ENCODE results near the gene LMOD3. TPM values are rescaled to one million over a fixed set of nuclear protein-coding genes. Genes with fewer than 3 reads are reported as not detected.

The LMOD3 gene
- total and polyA plus RNA-seq, 2 of the 4 experiments (the other 2 are of a cell fraction): not detected

DNA sequence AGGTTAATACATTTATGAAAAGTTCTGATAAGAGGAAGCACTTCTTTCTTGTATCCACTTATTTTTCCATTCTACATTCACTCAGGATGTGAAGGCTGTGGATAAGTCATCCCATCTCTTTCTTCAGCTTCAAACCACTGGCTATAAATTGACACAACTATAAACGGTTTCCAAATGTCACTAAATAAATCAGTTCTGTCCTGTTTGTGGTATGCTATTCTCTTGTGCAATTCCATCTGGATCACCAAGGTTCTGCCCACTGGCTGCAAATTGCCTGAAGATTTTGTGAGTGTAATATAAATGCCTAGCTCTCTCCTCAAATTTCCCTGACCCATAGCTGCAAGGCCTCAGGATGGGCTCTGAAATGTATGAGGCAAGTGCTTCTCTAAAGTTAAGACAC, 7.1 kb upstream of the LMOD3 start:
- Histone ChIP-seq H3K56ac (ENCODE audit: extremely low read depth, insufficient read depth, low read length) (no peak overlapping the region), H3K9me3 (ENCODE audit: control insufficient read depth, insufficient read depth, low read length) (no peaks in the 10 kb centered on the region), H3K36me3 (ENCODE audit: control insufficient read depth, insufficient read depth, low read length) (no peaks in the 10 kb centered on the region), H3K18ac (ENCODE audit: low read depth, low read length) (no peak overlapping the region), H4K5ac (ENCODE audit: low read depth, low read length) (no peak overlapping the region), H4K91ac (ENCODE audit: insufficient read depth, low read depth, low read length) (no peak overlapping the region), H4K8ac (ENCODE audit: low read depth in 2 of 2, low read length in 2 of 2) (no peak overlapping the region), H3K27me3 (ENCODE audit: control insufficient read depth, insufficient read depth, low read length) (peaks cover 8% of the 10 kb centered on the region), H2AK5ac (ENCODE audit: low read depth, low read length) (no peak overlapping the region), H2AFZ (replicated peaks; ENCODE audit: low read length, poor library complexity) (no peak overlapping the region), H3K9ac (ENCODE audit: low read depth, low read length) (no peak overlapping the region), H3K9me1 (ENCODE audit: insufficient read depth, low read length) (no peaks in the 10 kb centered on the region), H3K4ac (ENCODE audit: low read depth, low read length) (no peak overlapping the region), H3K4me1 (ENCODE audit: control insufficient read depth, insufficient read depth, low read length) (no peaks in the 10 kb centered on the region; the same call in 1 of the 2 replicates), H2BK120ac (ENCODE audit: low read depth, low read length) (no peak overlapping the region), H2AK9ac (replicated peaks; ENCODE audit: low read depth, low read length, poor library complexity) (no peak overlapping the region), H3K27ac (ENCODE audit: insufficient read depth, low read length) (no peak overlapping the region), H3K23ac (ENCODE audit: low read depth, low read length) (no peak overlapping the region), H3K4me2 (ENCODE audit: low read depth, low read length) (no peak overlapping the region; the same call in 1 of the 2 replicates), H2BK5ac (ENCODE audit: low read depth, low read length, poor library complexity, severe bottlenecking) (no peak overlapping the region), H2BK15ac (ENCODE audit: low read depth, low read length) (no peak overlapping the region), H3K79me1 (ENCODE audit: low read depth in 1 of 2, low read length in 2 of 2) (no peaks in the 10 kb centered on the region), H3K4me3 (ENCODE audit: insufficient read depth, low read depth, low read length) (no peak overlapping the region), H4K20me1 (ENCODE audit: insufficient read depth, low read length) (no peaks in the 10 kb centered on the region), H2BK20ac (ENCODE audit: low read depth, low read length) (no peak overlapping the region), H3K14ac (replicated peaks; ENCODE audit: low read depth, low read length) (no peak overlapping the region)
- POLR2A ChIA-PET (ENCODE audit: unreplicated experiment): no interaction called here
- CTCF ChIA-PET: interaction anchor here (1.2 kb wide), 1 partner anchor 8 kb away, joined by 5 read pairs; no protein-coding TSS in a partner anchor
- DNase-seq: no peak
- no peak; the same call in 1 of the 2 replicates for ATAC-seq (ENCODE audit: low read depth)
- WGBS, 2 experiments (ENCODE audit: extremely low coverage in 2 of 2, insufficient read length in 1 of 2): no CpG with 5 or more reads among the region's 1 CpG
- dilution Hi-C loops (cut with HindIII; ENCODE audit: low sequenced_read_pairs, unreplicated experiment) (no loop called here), in situ Hi-C loops (cut with MboI; ENCODE audit: low sequenced_read_pairs) (no loop called here), intact Hi-C loops (cut with micrococcal nuclease) (loop anchor here (10.0 kb wide), 1 partner anchor 545 kb away; no protein-coding TSS in a partner anchor)
- BruUV-seq (replicated peaks): no TSS peak
- no peak for TF ChIP-seq FOS (IDR thresholded peaks at IDR 0.05; ENCODE audit: low read depth, low read length)
- no peak for TF ChIP-seq MXI1 (IDR thresholded peaks at IDR 0.05; ENCODE audit: borderline replicate concordance, low read depth, low read length)
- no peak for TF ChIP-seq RFX5 (IDR thresholded peaks at IDR 0.05; ENCODE audit: low read depth, low read length)
